GM12878 (cell line): ENCODE measurements around the gene CRIM1. TPM values are rescaled to one million over a fixed set of nuclear protein-coding genes. Genes with fewer than 3 reads are reported as not detected.

ENCODE experiments used
- ATAC-seq: fragments of 200-7000 bp; cut with Tn5 transposase; 3 replicates; pipeline ENCODE4 v1.9.1; 2020; ENCODE audit warnings: mild to moderate bottlenecking, moderate library complexity
- BruUV-seq: library from RNA; stranded (reverse); fragments of 400-500 nt; replicated peaks from 2 replicates; lab custom pipeline; 2021; lab: Mats Ljungman, UMichigan
- CTCF ChIA-PET: fragments of 300-600 bp; sonication (Branson Sonifier 250); formaldehyde crosslinking; extraction: SDS; loops from one replicate; lab custom pipeline; 2021; ENCODE audit warnings: inconsistent platforms; lab: Yijun Ruan, JAX
- POLR2A ChIA-PET: fragments of 350-600 bp; formaldehyde crosslinking; extraction: SDS; loops from one replicate; lab custom pipeline; 2021; ENCODE audit warnings: inconsistent platforms; lab: Charles Lee
- RAD21 ChIA-PET: fragments of 300-600 bp; sonication (Branson Sonifier 250); formaldehyde crosslinking; loops from one replicate; lab custom pipeline; 2023; ENCODE audit warnings: antibody characterized with exemption; ENCODE audit not compliant: unreplicated experiment; lab: Charles Lee
- SMC1A ChIA-PET: fragments of 300-600 bp; sonication (Branson Sonifier 250); formaldehyde crosslinking; loops from one replicate; lab custom pipeline; 2023; ENCODE audit not compliant: unreplicated experiment, uncharacterized antibody; lab: Charles Lee
- DNase-seq: peaks from one replicate; pipeline ENCODE4 v3.0.0-alpha.2; 2011; ENCODE audit warnings: low read depth, low spot score
- FAIRE-seq: peaks from 3 replicates; lab custom pipeline; 2011; peaks lifted over from hg19 to GRCh38; lab: Jason Lieb, UNC
- H2AFZ ChIP-seq: 2 replicates; pipeline ENCODE4 v1.6.0; 2011; ENCODE audit warnings: low read depth, low read length, control low read depth; ENCODE audit not compliant: control insufficient read depth
- H3K27ac ChIP-seq: 2 replicates; pipeline ENCODE4 v1.5.1; 2011; ENCODE audit warnings: control low read depth; ENCODE audit not compliant: control insufficient read depth, insufficient read depth
- H3K27me3 ChIP-seq, 2 experiments: replicated peaks in 1 of 2; 2 replicates each; pipeline versions ENCODE4 v1.6.0 to v1.6.1; 2011; ENCODE audit warnings: low read length in 1 of 2; ENCODE audit not compliant: control insufficient read depth in 2 of 2, insufficient read depth in 2 of 2
- H3K36me3 ChIP-seq, 2 experiments: 2 replicates each; pipeline ENCODE4 v1.5.1; 2011; ENCODE audit warnings: low read length in 1 of 2; ENCODE audit not compliant: control insufficient read depth in 2 of 2, insufficient read depth in 2 of 2
- H3K4me1 ChIP-seq: 2 replicates; pipeline ENCODE4 v1.6.1; 2011; ENCODE audit warnings: mild to moderate bottlenecking, low read length, moderate library complexity, mixed read lengths; ENCODE audit not compliant: control insufficient read depth, insufficient read depth
- H3K4me2 ChIP-seq: 2 replicates; pipeline ENCODE4 v1.6.0; 2011; ENCODE audit warnings: control low read depth; ENCODE audit not compliant: control insufficient read depth, insufficient read depth
- H3K4me3 ChIP-seq: fragments of 200-600 bp; sonication (generic); 2 replicates; pipeline ENCODE4 v1.5.1; 2016
- H3K79me2 ChIP-seq: 2 replicates; pipeline ENCODE4 v1.6.0; 2011; ENCODE audit warnings: low read length; ENCODE audit not compliant: control insufficient read depth, insufficient read depth
- H3K9ac ChIP-seq: 2 replicates; pipeline ENCODE4 v1.8.0; 2011; ENCODE audit warnings: low read length, control low read depth, mixed read lengths; ENCODE audit not compliant: control insufficient read depth, insufficient read depth
- H3K9me3 ChIP-seq: replicated peaks from 3 replicates; pipeline ENCODE4 v1.5.1; 2011; ENCODE audit warnings: mild to moderate bottlenecking, low read length; ENCODE audit not compliant: control insufficient read depth, insufficient read depth
- H4K20me1 ChIP-seq: 2 replicates; pipeline ENCODE4 v1.6.0; 2011; ENCODE audit not compliant: control insufficient read depth, insufficient read depth
- BMI1 ChIP-seq: fragments of 450-650 bp; IDR thresholded peaks from 2 replicates; pipeline ENCODE4 v1.6.1; 2016; ENCODE audit warnings: mild to moderate bottlenecking, moderate library complexity, borderline replicate concordance
- GABPA ChIP-seq: IDR thresholded peaks from 2 replicates; pipeline ENCODE4 v1.6.1; 2014; ENCODE audit warnings: antibody characterized with exemption, low read depth, mild to moderate bottlenecking, inconsistent platforms
- MTA2 ChIP-seq: fragments of 450-650 bp; IDR thresholded peaks from 2 replicates; pipeline ENCODE4 v1.6.1; 2016; ENCODE audit warnings: low read depth, mild to moderate bottlenecking, moderate library complexity
- NR2C2 ChIP-seq: IDR thresholded peaks from 2 replicates; pipeline ENCODE4 v1.6.1; 2011; ENCODE audit warnings: borderline replicate concordance, low read depth; ENCODE audit not compliant: control insufficient read depth, insufficient read length
- PAX5 ChIP-seq: IDR thresholded peaks from 2 replicates; pipeline ENCODE4 v1.6.1; 2011; ENCODE audit warnings: low read depth, low read length, borderline replicate concordance
- RAD21 ChIP-seq: IDR thresholded peaks from 2 replicates; pipeline ENCODE4 v1.6.1; 2011; ENCODE audit warnings: mild to moderate bottlenecking, low read depth, low read length, moderate library complexity; ENCODE audit not compliant: insufficient read depth
- SIX5 ChIP-seq: IDR thresholded peaks from 2 replicates; pipeline ENCODE4 v1.6.1; 2011; ENCODE audit warnings: mild to moderate bottlenecking, low read depth, low read length, moderate library complexity; ENCODE audit not compliant: severe bottlenecking
- SPI1 ChIP-seq: IDR thresholded peaks from 2 replicates; pipeline ENCODE4 v1.6.1; 2011; ENCODE audit warnings: low read depth, mild to moderate bottlenecking, low read length, moderate library complexity, borderline replicate concordance; ENCODE audit not compliant: insufficient read depth
- WGBS: methylation state at CpG from one replicate; pipeline ENCODE4 v1.1.6; 2016; ENCODE audit warnings: low lambda C conversion rate; ENCODE audit not compliant: insufficient replicate concordance, insufficient coverage; ENCODE audit errors: missing lambda C conversion rate; 5-methylcytosine and 5-hydroxymethylcytosine counted together
- in situ Hi-C: fragments of 300-500 bp; cut with MboI; formaldehyde crosslinking; loops from 9 replicates; pipeline ENCODE4 v1.14.3; 2018; ENCODE audit warnings: mixed read lengths
- intact Hi-C: fragments of 100-400 bp; cut with micrococcal nuclease; formaldehyde crosslinking; loops from one replicate; pipeline ENCODE4 v1.14.2; 2022; ENCODE audit not compliant: unreplicated experiment
- polyA plus RNA-seq, 11 experiments: library from polyadenylated mRNA; depleted of rRNA in 4 of 11; unstranded in 6 of 11; stranded (reverse) in 5 of 11; fragments of >200 nt; fragmentation: Nextera tagmentation in 4 of 11; fragmentation: Illumina TruSeq in 1 of 11; extraction: Ambion mirVana in 4 of 11; extraction: Trizol in 1 of 11; gene quantifications; 1 replicate in 1 of 11; 2 replicates in 10 of 11; pipeline versions ENCODE4 v1.2.1 to v1.2.3, GENCODE V29; 2011 to 2016; ENCODE audit warnings: inconsistent platforms in 2 of 11, missing spikeins in 2 of 11, low read depth in 1 of 11
- total RNA-seq, 4 experiments: library from RNA; depleted of rRNA in 3 of 4; stranded (reverse); fragments of >200 nt in 3 of 4; fragmentation: Illumina TruSeq in 1 of 4; extraction: Trizol in 1 of 4; gene quantifications; 2 replicates each; pipeline versions ENCODE4 v1.2.1 to v1.2.3, GENCODE V29; 2013 to 2021
- TF ChIP-seq, protein P1 (sequence below): fragments of 450-650 bp; IDR thresholded peaks from 2 replicates; pipeline ENCODE4 v1.6.1; 2017; ENCODE audit warnings: mild to moderate bottlenecking, low read depth, inconsistent platforms; ENCODE audit not compliant: poor library complexity, severe bottlenecking

CRIM1 gene
- total and polyA plus RNA-seq, 10 of the 15 experiments (the other 5 are each of a cell fraction or from before 2014, with no cell fraction given): 0.42 to 7.4 (median 3.1) TPM

DNA sequence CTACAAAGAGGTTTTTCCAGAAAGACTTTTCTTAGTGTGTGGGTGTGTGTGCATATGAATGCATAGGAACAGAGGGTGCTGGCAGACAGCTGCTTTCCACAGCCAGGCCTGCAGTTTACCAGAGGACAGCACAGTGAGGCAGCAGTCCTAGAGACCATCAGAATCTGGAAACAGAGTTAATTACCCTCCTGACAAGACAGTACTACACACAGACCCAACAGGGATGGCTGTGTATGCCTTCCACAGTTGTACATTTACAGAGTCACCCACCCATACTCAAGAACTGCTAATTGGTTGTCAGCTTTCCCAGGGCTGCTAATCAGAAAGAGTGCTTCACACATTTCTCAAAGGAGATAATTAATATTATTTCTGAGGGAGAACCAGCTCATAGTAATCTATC lies 137.7 kb downstream of the CRIM1 start (continued):
- TF ChIP-seq BMI1 (no peak), NR2C2 (no peak), PAX5 (no peak), MTA2 (no peak)

DNA sequence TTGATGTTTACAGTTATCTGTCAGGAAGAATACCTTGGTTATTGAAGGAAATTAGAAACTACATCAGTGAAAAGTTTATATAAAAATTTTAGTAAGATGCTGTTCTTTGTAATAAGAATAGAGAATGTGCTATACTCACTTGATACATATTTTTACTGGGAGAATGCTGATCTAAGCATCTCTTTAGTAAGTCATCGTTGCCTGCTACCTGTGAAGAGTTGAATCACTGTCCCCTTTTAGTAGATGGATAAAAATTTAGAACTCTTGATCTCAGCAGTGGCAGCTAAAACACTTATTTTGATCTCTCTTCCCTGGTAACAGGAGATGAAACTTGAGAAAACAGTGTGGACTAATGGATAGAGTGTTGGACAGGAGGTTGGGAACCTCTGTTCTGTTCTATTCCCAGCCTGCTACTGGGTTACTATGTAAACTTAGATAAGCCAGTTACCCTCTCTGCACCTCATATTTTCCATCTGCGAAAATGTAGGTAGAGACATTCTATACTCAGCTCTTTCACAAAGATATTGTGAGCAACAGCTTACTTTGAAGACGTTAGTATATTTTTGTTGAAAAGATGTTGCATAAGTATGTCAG lies 142.1 kb downstream of the CRIM1 start:
- no peaks in the 10 kb centered on the region for H3K4me1 ChIP-seq
- no peaks in the 10 kb centered on the region for H3K36me3 ChIP-seq
- no peak for TF ChIP-seq RAD21
- no peak for TF ChIP-seq GABPA
- TF ChIP-seq SIX5: no peak
- no peak for TF ChIP-seq SPI1
- TF ChIP-seq, protein P1, sequence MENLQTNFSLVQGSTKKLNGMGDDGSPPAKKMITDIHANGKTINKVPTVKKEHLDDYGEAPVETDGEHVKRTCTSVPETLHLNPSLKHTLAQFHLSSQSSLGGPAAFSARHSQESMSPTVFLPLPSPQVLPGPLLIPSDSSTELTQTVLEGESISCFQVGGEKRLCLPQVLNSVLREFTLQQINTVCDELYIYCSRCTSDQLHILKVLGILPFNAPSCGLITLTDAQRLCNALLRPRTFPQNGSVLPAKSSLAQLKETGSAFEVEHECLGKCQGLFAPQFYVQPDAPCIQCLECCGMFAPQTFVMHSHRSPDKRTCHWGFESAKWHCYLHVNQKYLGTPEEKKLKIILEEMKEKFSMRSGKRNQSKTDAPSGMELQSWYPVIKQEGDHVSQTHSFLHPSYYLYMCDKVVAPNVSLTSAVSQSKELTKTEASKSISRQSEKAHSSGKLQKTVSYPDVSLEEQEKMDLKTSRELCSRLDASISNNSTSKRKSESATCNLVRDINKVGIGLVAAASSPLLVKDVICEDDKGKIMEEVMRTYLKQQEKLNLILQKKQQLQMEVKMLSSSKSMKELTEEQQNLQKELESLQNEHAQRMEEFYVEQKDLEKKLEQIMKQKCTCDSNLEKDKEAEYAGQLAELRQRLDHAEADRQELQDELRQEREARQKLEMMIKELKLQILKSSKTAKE: no peak
- no peaks in the 10 kb centered on the region for H3K9me3 ChIP-seq
- intact Hi-C loops: no loop called here
- H2AFZ ChIP-seq: no peak overlapping the region
- H3K27ac ChIP-seq: no peak overlapping the region
- ChIA-PET POLR2A (interaction anchor here (0.6 kb wide), 1 partner anchor 88 kb away, joined by 3 read pairs; no protein-coding TSS in a partner anchor), RAD21 (no interaction called here), SMC1A (no interaction called here), CTCF (interaction anchor here (1.2 to 1.9 kb wide), 2 partner anchors 9 kb away, joined by 3 to 4 read pairs; no protein-coding TSS in a partner anchor)
- in situ Hi-C loops: no loop called here
- DNase-seq (no peak), FAIRE-seq (no peak), ATAC-seq (no peak)
- H3K4me3 ChIP-seq: no peak overlapping the region
- H3K27me3 ChIP-seq: no peaks in the 10 kb centered on the region
- H4K20me1 ChIP-seq: no peaks in the 10 kb centered on the region
- H3K4me2 ChIP-seq: no peak overlapping the region
- BruUV-seq: no TSS peak
- H3K9ac ChIP-seq: no peak overlapping the region
- no peaks in the 10 kb centered on the region for H3K79me2 ChIP-seq
- WGBS: 22% methylated on average over 3 of the region's 3 CpGs
